GM19438 (cell line): ENCODE data around the gene FCN2.
A peak's percentile ranks its signal among the peaks of the same experiment; 100 is the strongest.
"Not testable (repeated sequence)": the region's sequence is repeated elsewhere in the genome, so short reads cannot be mapped to it uniquely, and the experiment has no call there.

Experiments
- ATAC-seq: cut with Tn5 transposase; IDR thresholded peaks from one replicate; pipeline ENCODE4 v1.9.1; 2021; ENCODE audit warnings: low read depth; ENCODE audit not compliant: unreplicated experiment

The FCN2 gene

GRCh38 chr9:134846699-134847098, 33.9 kb upstream of the FCN2 start:
- ATAC-seq = no peak

- ATAC-seq = no peak
Observed at GRCh38 chr9:134847138-134847537, 33.5 kb upstream of the FCN2 start.

GRCh38 chr9:134847752-134848432, 32.7 kb upstream of the FCN2 start:
- ATAC-seq = no peak

- no peak for ATAC-seq
Observed at GRCh38 chr9:134848504-134848903, 32.1 kb upstream of the FCN2 start.

GRCh38 chr9:134850611-134851010, 30.0 kb upstream of the FCN2 start:
- ATAC-seq = no peak

GRCh38 chr9:134851020-134851419, 29.6 kb upstream of the FCN2 start:
- ATAC-seq = no peak

GRCh38 chr9:134852906-134853654, 27.5 kb upstream of the FCN2 start:
- no peak for ATAC-seq

- no peak for ATAC-seq
Observed at GRCh38 chr9:134853893-134854292, 26.7 kb upstream of the FCN2 start.

GRCh38 chr9:134854541-134854981, 26.0 kb upstream of the FCN2 start:
- no peak for ATAC-seq

- ATAC-seq = no peak
Observed at GRCh38 chr9:134855231-134855899, 25.2 kb upstream of the FCN2 start.

- no peak for ATAC-seq
Observed at GRCh38 chr9:134855900-134856377, 24.7 kb upstream of the FCN2 start.

- not testable (repeated sequence) for ATAC-seq
Observed at GRCh38 chr9:134857451-134857850, 23.2 kb upstream of the FCN2 start.

GRCh38 chr9:134858051-134858841, 22.4 kb upstream of the FCN2 start:
- ATAC-seq = peak; percentile 79

GRCh38 chr9:134860510-134860909, 20.1 kb upstream of the FCN2 start:
- no peak for ATAC-seq

- ATAC-seq = no peak
Observed at GRCh38 chr9:134861595-134862334, 18.8 kb upstream of the FCN2 start.

GRCh38 chr9:134863306-134863902, 17.2 kb upstream of the FCN2 start:
- ATAC-seq = no peak

GRCh38 chr9:134863941-134864820, 16.4 kb upstream of the FCN2 start:
- ATAC-seq = no peak

- no peak for ATAC-seq
Observed at GRCh38 chr9:134864821-134865190, 15.8 kb upstream of the FCN2 start.
